A549 (cell line): ENCODE measurements around the gene ABCC5.

Experiments
- HOXA7 ChIP-seq: fragments of 250-450 bp; sonication (Bioruptor Pico); IDR thresholded peaks from 2 replicates; pipeline ENCODE4 v1.5.0; 2020; ENCODE audit warnings: mild to moderate bottlenecking, moderate library complexity
- POLR2A ChIP-seq: IDR thresholded peaks from 2 replicates; pipeline ENCODE4 v1.6.1; 2012; ENCODE audit warnings: mild to moderate bottlenecking, low read length
- RFX5 ChIP-seq: fragments of 450-650 bp; IDR thresholded peaks from 2 replicates; pipeline ENCODE4 v1.7.1; 2014; ENCODE audit warnings: antibody characterized with exemption, mild to moderate bottlenecking, moderate library complexity

DNA sequence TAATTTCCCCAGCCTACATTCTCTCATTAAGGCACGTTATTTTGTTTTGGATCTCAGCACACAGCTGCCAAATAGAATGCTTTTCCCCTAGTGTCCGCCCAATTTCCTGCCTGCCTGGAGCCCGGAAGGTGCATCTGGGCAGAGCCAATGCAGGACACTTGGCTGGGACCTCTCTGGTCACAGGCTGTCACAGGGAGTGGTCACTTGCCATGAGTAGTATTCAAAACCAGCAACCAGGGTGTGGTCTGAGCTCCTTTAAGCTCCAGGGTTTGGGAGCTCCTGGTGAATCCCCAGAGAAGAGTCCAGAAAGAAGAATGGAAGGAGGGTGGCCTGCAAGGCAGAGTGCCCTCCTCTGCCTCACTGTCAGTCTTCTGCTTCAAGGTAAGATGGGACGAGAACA, 35.1 kb upstream of the ABCC5 start, which contains the start of gene HTR3C:
- TF ChIP-seq POLR2A (no peak), RFX5 (no peak), HOXA7 (CRISPR knock-in tag) (no peak)
